HepG2 (cell line): ENCODE data around the gene FAM221B. TPM values are rescaled to one million over a fixed set of nuclear protein-coding genes. Genes with fewer than 3 reads are reported as not detected.

Source experiments
- ATAC-seq: fragments of 200-7000 bp; cut with Tn5 transposase; 3 replicates; pipeline ENCODE4 v1.9.1; 2020; ENCODE audit warnings: mild to moderate bottlenecking, moderate library complexity
- BruUV-seq: library from RNA; stranded (reverse); fragments of 400-500 nt; replicated peaks from 2 replicates; lab custom pipeline; 2021; lab: Mats Ljungman, UMichigan
- CTCF ChIA-PET: fragments of 300-600 bp; formaldehyde crosslinking; extraction: SDS; loops from one replicate; lab custom pipeline; 2021; ENCODE audit warnings: low total read pairs, inconsistent platforms, low intra/inter-chr PET ratio; lab: Yijun Ruan, JAX
- POLR2A ChIA-PET: fragments of 350-600 bp; sonication (Branson Sonifier 250); formaldehyde crosslinking; loops from one replicate; lab custom pipeline; 2020; ENCODE audit warnings: antibody characterized with exemption, inconsistent platforms; lab: Yijun Ruan, JAX
- DNase-seq: peaks from one replicate; pipeline ENCODE4 v3.0.0-alpha.2; 2015; ENCODE audit warnings: low spot score
- FAIRE-seq: peaks from 3 replicates; lab custom pipeline; 2011; peaks lifted over from hg19 to GRCh38; lab: Jason Lieb, UNC
- H2AFZ ChIP-seq: one replicate; pipeline ENCODE4 v1.6.1; 2011; ENCODE audit warnings: low read length, inconsistent platforms
- H3K27ac ChIP-seq: fragments of 300-600 bp; 3 replicates; pipeline ENCODE4 v1.8.0; 2011; ENCODE audit warnings: mixed run types, mild to moderate bottlenecking, mixed read lengths, low read length, inconsistent platforms; ENCODE audit not compliant: insufficient read depth; ENCODE audit errors: extremely low read length
- H3K27me3 ChIP-seq, 2 experiments: fragments of 200-600 bp in 1 of 2; 2 replicates in 1 of 2; 3 replicates in 1 of 2; pipeline versions ENCODE4 v1.6.0 to v1.8.0; 2011; ENCODE audit warnings: low read length in 2 of 2, mild to moderate bottlenecking in 2 of 2, moderate library complexity in 2 of 2, inconsistent platforms in 1 of 2; ENCODE audit not compliant: insufficient read depth in 2 of 2, control insufficient read depth in 1 of 2
- H3K36me3 ChIP-seq, 2 experiments: fragments of 200-600 bp in 1 of 2; replicated peaks in 1 of 2; 2 replicates in 1 of 2; 3 replicates in 1 of 2; pipeline versions ENCODE4 v1.5.1 to v1.8.0; 2011; ENCODE audit warnings: low read length in 2 of 2, inconsistent platforms in 1 of 2; ENCODE audit not compliant: insufficient read depth in 2 of 2, control insufficient read depth in 1 of 2
- H3K4me1 ChIP-seq: 2 replicates; pipeline ENCODE4 v1.5.1; 2012; ENCODE audit warnings: low read length, inconsistent platforms; ENCODE audit not compliant: insufficient read depth
- H3K4me2 ChIP-seq: 2 replicates; pipeline ENCODE4 v1.6.0; 2011; ENCODE audit warnings: low read depth, low read length, inconsistent platforms
- H3K4me3 ChIP-seq, 3 experiments: fragments of 200-600 bp in 1 of 3; sonication (generic), shearing (Covaris generic) in 1 of 3; replicated peaks in 1 of 3; 2 replicates each; pipeline ENCODE4 v1.5.1; 2011 to 2016; ENCODE audit warnings: low read length in 3 of 3, inconsistent platforms in 2 of 3, low read depth in 2 of 3, mild to moderate bottlenecking in 2 of 3, control low read depth in 1 of 3, mixed read lengths in 1 of 3; ENCODE audit not compliant: insufficient read depth in 1 of 3
- H3K79me2 ChIP-seq: one replicate; pipeline ENCODE4 v1.6.1; 2011; ENCODE audit warnings: low read length, inconsistent platforms; ENCODE audit not compliant: insufficient read depth
- H3K9ac ChIP-seq: 2 replicates; pipeline ENCODE4 v1.6.0; 2011; ENCODE audit warnings: mild to moderate bottlenecking, low read depth, low read length, inconsistent platforms; ENCODE audit not compliant: insufficient read depth
- H3K9me3 ChIP-seq: 2 replicates; pipeline ENCODE4 v1.5.1; 2012; ENCODE audit warnings: mild to moderate bottlenecking, low read length
- H4K20me1 ChIP-seq: 2 replicates; pipeline ENCODE4 v1.6.0; 2011; ENCODE audit warnings: inconsistent platforms, mild to moderate bottlenecking, low read length, moderate library complexity; ENCODE audit not compliant: insufficient read depth
- ELF4 ChIP-seq: sonication (generic); formaldehyde crosslinking; IDR thresholded peaks from 2 replicates; pipeline ENCODE4 v1.5.0; 2020; ENCODE audit warnings: missing genetic modification reagents, mild to moderate bottlenecking, moderate library complexity, borderline replicate concordance
- ETV5 ChIP-seq: IDR thresholded peaks from 2 replicates; pipeline ENCODE4 v1.6.1; 2018; ENCODE audit warnings: missing biosample characterization, missing genetic modification reagents, inconsistent platforms, borderline replicate concordance
- KMT2B ChIP-seq: IDR thresholded peaks from 2 replicates; pipeline ENCODE4 v1.6.1; 2016; ENCODE audit warnings: missing genetic modification reagents, missing compliant biosample characterization
- NFKBIZ ChIP-seq: IDR thresholded peaks from 2 replicates; pipeline ENCODE4 v1.6.1; 2018; ENCODE audit warnings: missing genetic modification reagents, missing compliant biosample characterization
- ZBTB42 ChIP-seq: sonication (generic); formaldehyde crosslinking; IDR thresholded peaks from 2 replicates; pipeline ENCODE4 v1.5.0; 2020; ENCODE audit warnings: mild to moderate bottlenecking, missing genetic modification reagents
- ZFP36L1 ChIP-seq: sonication (generic); formaldehyde crosslinking; IDR thresholded peaks from 2 replicates; pipeline ENCODE4 v1.8.0; 2022; ENCODE audit warnings: mild to moderate bottlenecking, missing genetic modification reagents, moderate library complexity
- ZNF878 ChIP-seq: sonication (generic); formaldehyde crosslinking; IDR thresholded peaks from 2 replicates; pipeline ENCODE4 v1.8.1; 2023; ENCODE audit warnings: mild to moderate bottlenecking, missing genetic modification reagents, moderate library complexity
- WGBS: methylation state at CpG from one replicate; pipeline ENCODE4 v1.1.6; 2017; ENCODE audit warnings: low lambda C conversion rate; 5-methylcytosine and 5-hydroxymethylcytosine counted together
- in situ Hi-C: cut with HindIII; loops from 2 replicates; pipeline ENCODE4 v1.10.0; 2017; ENCODE audit warnings: low pct_unique_long_range_greater_than_20kb; ENCODE audit not compliant: extremely low pct_ligation_motif_present
- intact Hi-C: fragments of 100-400 bp; cut with micrococcal nuclease; formaldehyde crosslinking; loops from one replicate; pipeline ENCODE4 v1.10.0; 2022; ENCODE audit not compliant: unreplicated experiment
- polyA plus RNA-seq, 8 experiments: library from polyadenylated mRNA; depleted of rRNA in 3 of 8; stranded (reverse) in 7 of 8; unstranded in 1 of 8; fragments of >200 nt; fragmentation: Illumina TruSeq in 4 of 8; extraction: Trizol in 4 of 8; gene quantifications; 2 replicates each; pipeline versions ENCODE4 v1.2.1 to v1.2.3, GENCODE V29; 2011 to 2016; ENCODE audit warnings: low read depth in 4 of 8, missing spikeins in 1 of 8, mixed read lengths in 1 of 8; ENCODE audit not compliant: insufficient read depth in 1 of 8
- total RNA-seq, 5 experiments: library from RNA; depleted of rRNA; stranded (reverse); fragments of >200 nt; fragmentation: Illumina TruSeq; extraction: Trizol; gene quantifications; 2 replicates each; pipeline ENCODE4 v1.2.3, GENCODE V29; 2016; ENCODE audit warnings: low read depth in 1 of 5
- TF ChIP-seq, protein P1 (sequence below): sonication (generic); formaldehyde crosslinking; IDR thresholded peaks from 2 replicates; pipeline ENCODE4 v1.8.1; 2023; ENCODE audit warnings: mild to moderate bottlenecking, inconsistent platforms, moderate library complexity, missing genetic modification reagents, borderline replicate concordance
- TF ChIP-seq, protein P2 (sequence below): sonication (generic); formaldehyde crosslinking; IDR thresholded peaks from 2 replicates; pipeline ENCODE4 v1.4.0; 2020; ENCODE audit warnings: mild to moderate bottlenecking, missing genetic modification reagents
- TF ChIP-seq, protein P3 (sequence below): IDR thresholded peaks from 2 replicates; pipeline ENCODE4 v1.6.1; 2016; ENCODE audit warnings: low read depth

FAM221B gene
- total and polyA plus RNA-seq, 2 of the 13 experiments (the other 11 are each of a cell fraction or from before 2014, with no cell fraction given): not detected

GRCh38 chr9:35871545-35871944 lies 43.0 kb upstream of the FAM221B start:
- Histone ChIP-seq H3K9me3 (no peaks in the 10 kb centered on the region), H2AFZ (no peak overlapping the region), H3K9ac (no peak overlapping the region), H3K36me3 (no peaks in the 10 kb centered on the region), H3K27me3 (peaks cover 0 to 9% of the 10 kb centered on the region in 2 experiments; a peak in 1 of 5 replicates), H3K4me3 (no peak overlapping the region), H3K4me2 (no peak overlapping the region), H4K20me1 (no peaks in the 10 kb centered on the region)
- POLR2A ChIA-PET: no interaction called here
- in situ Hi-C loops: no loop called here
- no TSS peak for BruUV-seq
- no peak for ATAC-seq
- WGBS: 33% methylated on average over 3 of the region's 3 CpGs
- TF ChIP-seq, protein P1, sequence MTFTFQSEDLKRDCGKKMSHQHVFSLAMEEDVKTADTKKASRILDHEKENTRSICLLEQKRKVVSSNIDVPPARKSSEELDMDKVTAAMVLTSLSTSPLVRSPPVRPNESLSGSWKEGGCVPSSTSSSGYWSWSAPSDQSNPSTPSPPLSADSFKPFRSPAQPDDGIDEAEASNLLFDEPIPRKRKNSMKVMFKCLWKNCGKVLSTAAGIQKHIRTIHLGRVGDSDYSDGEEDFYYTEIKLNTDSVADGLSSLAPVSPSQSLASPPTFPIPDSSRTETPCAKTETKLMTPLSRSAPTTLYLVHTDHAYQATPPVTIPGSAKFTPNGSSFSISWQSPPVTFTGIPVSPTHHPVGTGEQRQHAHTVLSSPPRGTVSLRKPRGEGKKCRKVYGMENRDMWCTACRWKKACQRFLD (CRISPR knock-in tag): no peak
- TF ChIP-seq ZNF878: no peak
- TF ChIP-seq, all 625 proteins: peak for 0
- Histone ChIP-seq H3K79me2 (no peaks in the 10 kb centered on the region), H3K27ac (no peak overlapping the region), H3K4me1 (0 out of 2 replicates have a peak, but pooled peaks cover 5% of the 10 kb centered on the region)
- CTCF ChIA-PET: no interaction called here
- no peak for FAIRE-seq
- intact Hi-C loops: no loop called here
- no peak for DNase-seq

DNA sequence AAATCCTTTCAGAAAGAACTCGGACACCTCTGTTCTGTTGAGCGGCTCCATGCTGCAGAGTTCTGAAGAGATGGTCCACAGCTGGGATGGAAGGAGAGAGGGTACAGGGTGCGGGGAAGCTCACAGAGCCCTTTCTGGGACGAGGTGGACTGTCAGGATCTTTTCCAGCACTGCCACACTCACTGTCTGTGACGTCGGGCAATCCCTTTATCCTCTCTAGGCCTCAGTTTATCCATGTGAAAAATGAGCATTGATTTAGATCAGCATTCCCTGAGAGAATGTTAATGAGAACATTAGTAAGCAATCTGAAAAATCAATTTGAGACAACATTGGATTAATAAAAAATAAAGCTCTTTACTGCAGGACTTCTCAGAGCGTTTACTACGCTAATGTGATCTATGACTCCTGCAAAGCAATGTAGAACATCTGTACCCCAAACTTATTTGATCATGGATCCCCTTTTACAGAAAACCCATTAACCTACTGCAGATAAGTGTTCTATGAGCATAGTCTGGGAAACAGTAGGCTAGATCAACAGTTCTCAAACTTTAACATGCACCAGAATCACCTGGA lies 41.9 kb upstream of the FAM221B start, which contains the start of gene OR13J1:
Gene OR13J1, minus strand, starts transcription at position 51 of the 573 bp plus-strand sequence. Its CDS starts 0 bp downstream, at position 51.
- no peak for DNase-seq
- Histone ChIP-seq H3K79me2 (no peaks in the 10 kb centered on the region), H3K4me3 (no peak within 1 kb of the TSS), H3K9me3 (no peaks in the 10 kb centered on the region), H4K20me1 (no peaks in the 10 kb centered on the region), H3K9ac (no peak within 1 kb of the TSS), H3K4me1 (0 out of 2 replicates have a peak, but pooled peaks cover 5% of the 10 kb centered on the region), H3K27me3 (peaks cover 0 to 9% of the 10 kb centered on the region in 2 experiments; a peak in 1 of 5 replicates), H3K27ac (no peak within 1 kb of the TSS), H3K36me3 (no peaks in the 10 kb centered on the region), H2AFZ (no peak within 1 kb of the TSS), H3K4me2 (no peak within 1 kb of the TSS)
- intact Hi-C loops: no loop called here
- CTCF ChIA-PET: no interaction called here
- in situ Hi-C loops: no loop called here
- 43% methylated on average over 8 of the region's 8 CpGs for WGBS
- ATAC-seq: no peak
- FAIRE-seq: no peak
- POLR2A ChIA-PET: no interaction called here
- BruUV-seq: no TSS peak
- TF ChIP-seq, protein P2, sequence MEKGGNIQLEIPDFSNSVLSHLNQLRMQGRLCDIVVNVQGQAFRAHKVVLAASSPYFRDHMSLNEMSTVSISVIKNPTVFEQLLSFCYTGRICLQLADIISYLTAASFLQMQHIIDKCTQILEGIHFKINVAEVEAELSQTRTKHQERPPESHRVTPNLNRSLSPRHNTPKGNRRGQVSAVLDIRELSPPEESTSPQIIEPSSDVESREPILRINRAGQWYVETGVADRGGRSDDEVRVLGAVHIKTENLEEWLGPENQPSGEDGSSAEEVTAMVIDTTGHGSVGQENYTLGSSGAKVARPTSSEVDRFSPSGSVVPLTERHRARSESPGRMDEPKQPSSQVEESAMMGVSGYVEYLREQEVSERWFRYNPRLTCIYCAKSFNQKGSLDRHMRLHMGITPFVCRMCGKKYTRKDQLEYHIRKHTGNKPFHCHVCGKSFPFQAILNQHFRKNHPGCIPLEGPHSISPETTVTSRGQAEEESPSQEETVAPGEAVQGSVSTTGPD (CRISPR knock-in tag): no peak
- TF ChIP-seq ELF4 (CRISPR knock-in tag) (no peak), ZBTB42 (CRISPR knock-in tag) (no peak), KMT2B (CRISPR knock-in tag) (no peak), ETV5 (CRISPR knock-in tag) (no peak), NFKBIZ (CRISPR knock-in tag) (no peak), ZFP36L1 (CRISPR knock-in tag) (no peak)
- TF ChIP-seq, protein P3, sequence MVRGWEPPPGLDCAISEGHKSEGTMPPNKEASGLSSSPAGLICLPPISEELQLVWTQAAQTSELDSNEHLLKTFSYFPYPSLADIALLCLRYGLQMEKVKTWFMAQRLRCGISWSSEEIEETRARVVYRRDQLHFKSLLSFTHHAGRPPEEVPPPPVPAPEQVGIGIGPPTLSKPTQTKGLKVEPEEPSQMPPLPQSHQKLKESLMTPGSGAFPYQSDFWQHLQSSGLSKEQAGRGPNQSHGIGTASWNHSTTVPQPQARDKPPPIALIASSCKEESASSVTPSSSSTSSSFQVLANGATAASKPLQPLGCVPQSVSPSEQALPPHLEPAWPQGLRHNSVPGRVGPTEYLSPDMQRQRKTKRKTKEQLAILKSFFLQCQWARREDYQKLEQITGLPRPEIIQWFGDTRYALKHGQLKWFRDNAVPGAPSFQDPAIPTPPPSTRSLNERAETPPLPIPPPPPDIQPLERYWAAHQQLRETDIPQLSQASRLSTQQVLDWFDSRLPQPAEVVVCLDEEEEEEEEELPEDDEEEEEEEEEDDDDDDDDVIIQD (CRISPR knock-in tag): no peak
- TF ChIP-seq, all 625 proteins: peak for 0
